ENCODE measurements around the gene NPIPA3.
"Not testable (repeated sequence)": the region's sequence is repeated elsewhere in the genome, so short reads cannot be mapped to it uniquely, and the experiment has no call there.

Gene NPIPA3

DNA sequence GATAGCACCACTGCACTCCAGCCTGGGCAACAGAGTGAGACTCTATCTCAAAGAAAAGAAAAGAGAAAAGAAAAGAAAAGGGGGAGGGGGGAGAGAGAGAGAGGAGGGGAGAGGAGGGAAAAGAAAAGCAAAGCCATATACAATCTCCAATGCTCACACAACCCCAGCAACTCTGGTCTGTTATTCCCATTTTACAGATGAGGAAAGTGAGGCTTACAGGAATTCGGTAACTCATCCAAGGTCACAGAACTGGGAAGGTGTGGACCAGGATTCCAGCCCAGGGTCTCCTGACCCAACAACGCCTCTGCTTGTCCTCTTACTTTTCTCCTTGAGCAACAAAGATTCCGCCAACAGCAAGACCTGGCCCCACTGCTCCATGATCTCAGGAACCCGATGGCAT lies 22.1 kb upstream of the NPIPA3 start:
- H3K4me1 ChIP-seq (ENCODE audit: control insufficient read depth, insufficient read depth, low read length): no peaks in the 10 kb centered on the region
- H3K9me3 ChIP-seq (replicated peaks; ENCODE audit: low read length): no peaks in the 10 kb centered on the region
- H3K4me3 ChIP-seq (ENCODE audit: low read length): no peak overlapping the region
- no peak overlapping the region for H3K4me2 ChIP-seq (ENCODE audit: low read length)
- no peak overlapping the region for H3K9ac ChIP-seq (ENCODE audit: low read depth, low read length)
- peaks cover 2% of the 10 kb centered on the region for H3K27me3 ChIP-seq (ENCODE audit: control insufficient read depth, insufficient read depth, low read length)
- no peaks in the 10 kb centered on the region for H3K36me3 ChIP-seq (ENCODE audit: insufficient read depth, low read length)

DNA sequence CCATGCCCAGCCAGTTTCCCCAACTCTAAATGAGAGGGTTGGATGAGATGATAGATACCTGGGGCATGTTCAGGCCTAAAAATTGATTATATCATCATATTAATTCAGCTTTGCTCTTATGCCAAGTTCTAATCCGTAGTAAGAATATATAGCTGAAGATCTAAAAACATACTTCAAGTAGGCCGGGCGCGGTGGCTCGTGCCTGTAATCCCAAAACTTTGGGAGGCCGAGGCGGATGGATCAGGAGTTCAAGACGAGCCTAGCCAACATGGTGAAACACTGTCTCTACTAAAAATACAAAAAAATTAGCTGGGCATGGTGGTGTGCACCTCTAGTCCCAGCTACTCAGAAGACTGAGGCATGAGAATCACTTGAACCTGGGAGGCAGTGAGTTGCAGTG lies 21.1 kb upstream of the NPIPA3 start:
- no peak overlapping the region for H3K4me3 ChIP-seq (ENCODE audit: low read length)
- no peak overlapping the region for H3K9ac ChIP-seq (ENCODE audit: low read depth, low read length)
- H3K36me3 ChIP-seq (ENCODE audit: insufficient read depth, low read length): no peaks in the 10 kb centered on the region
- no peaks in the 10 kb centered on the region for H3K9me3 ChIP-seq (replicated peaks; ENCODE audit: low read length)
- H3K4me2 ChIP-seq (ENCODE audit: low read length): no peak overlapping the region
- H3K4me1 ChIP-seq (ENCODE audit: control insufficient read depth, insufficient read depth, low read length): no peaks in the 10 kb centered on the region
- H3K27me3 ChIP-seq (ENCODE audit: control insufficient read depth, insufficient read depth, low read length): peaks cover 2% of the 10 kb centered on the region

- H3K9me3 ChIP-seq (replicated peaks; ENCODE audit: low read length); H3K27me3 ChIP-seq (ENCODE audit: control insufficient read depth, insufficient read depth, low read length); H3K4me1 ChIP-seq (ENCODE audit: control insufficient read depth, insufficient read depth, low read length); H3K9ac ChIP-seq (ENCODE audit: low read depth, low read length); H3K36me3 ChIP-seq (ENCODE audit: insufficient read depth, low read length); H3K4me2 ChIP-seq (ENCODE audit: low read length); H3K4me3 ChIP-seq (ENCODE audit: low read length): not testable (repeated sequence)
These were observed 17.1 kb upstream of the NPIPA3 start for GRCh38 chr16:14685870-14686793.

DNA sequence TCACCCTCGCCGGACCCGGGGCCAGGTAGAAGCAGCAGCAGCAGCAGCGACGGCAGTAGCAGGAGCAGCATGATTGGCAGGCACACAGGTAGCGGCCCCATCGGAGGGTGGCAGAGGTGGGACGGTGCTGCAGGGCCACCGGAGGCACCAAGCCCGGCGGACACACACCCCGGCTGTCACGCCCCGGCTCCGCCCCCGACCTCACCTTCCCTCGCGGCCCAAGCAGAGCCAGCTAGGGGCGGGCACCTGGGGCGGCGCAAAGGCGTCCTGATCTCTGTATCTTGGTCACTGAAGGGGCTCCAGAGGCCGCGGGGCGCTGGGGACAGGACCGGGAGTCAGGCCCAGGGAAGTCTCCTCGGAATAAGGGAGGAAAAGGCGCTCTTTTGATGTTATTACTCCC lies 9.1 kb upstream of the NPIPA3 start, which contains the start of gene PLA2G10:
Gene PLA2G10 (minus strand): TSS at position 180 of the 400 bp plus-strand sequence. CDS start 79 bp downstream, at position 101.
- not testable (repeated sequence) for H3K36me3 ChIP-seq (ENCODE audit: insufficient read depth, low read length); H3K27me3 ChIP-seq (ENCODE audit: control insufficient read depth, insufficient read depth, low read length); H3K4me1 ChIP-seq (ENCODE audit: control insufficient read depth, insufficient read depth, low read length); H3K4me2 ChIP-seq (ENCODE audit: low read length); H3K9ac ChIP-seq (ENCODE audit: low read depth, low read length); H3K9me3 ChIP-seq (replicated peaks; ENCODE audit: low read length); H3K4me3 ChIP-seq (ENCODE audit: low read length)

DNA sequence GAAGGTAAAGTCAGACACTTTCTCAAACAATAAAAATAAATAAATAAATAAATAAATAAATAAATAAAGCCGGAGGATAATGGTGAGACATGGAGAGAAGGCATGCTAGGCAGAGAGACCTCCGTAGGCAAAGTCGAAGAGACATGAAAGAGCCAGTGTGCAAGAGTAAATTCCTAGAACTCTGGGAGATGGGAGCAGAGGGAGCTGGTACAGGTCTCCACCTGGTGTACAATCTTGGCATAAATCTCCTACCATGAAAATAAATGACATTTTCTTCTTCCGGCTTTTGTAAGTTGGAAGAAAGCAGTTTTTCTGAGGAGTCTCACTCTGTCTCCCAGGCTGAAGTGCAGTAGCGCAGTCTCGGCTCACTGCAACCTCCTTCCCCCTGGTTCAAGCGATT lies 1.4 kb upstream of the NPIPA3 start:
- H3K9ac ChIP-seq (ENCODE audit: low read depth, low read length); H3K4me3 ChIP-seq (ENCODE audit: low read length); H3K36me3 ChIP-seq (ENCODE audit: insufficient read depth, low read length); H3K9me3 ChIP-seq (replicated peaks; ENCODE audit: low read length); H3K27me3 ChIP-seq (ENCODE audit: control insufficient read depth, insufficient read depth, low read length); H3K4me2 ChIP-seq (ENCODE audit: low read length); H3K4me1 ChIP-seq (ENCODE audit: control insufficient read depth, insufficient read depth, low read length): not testable (repeated sequence)

DNA sequence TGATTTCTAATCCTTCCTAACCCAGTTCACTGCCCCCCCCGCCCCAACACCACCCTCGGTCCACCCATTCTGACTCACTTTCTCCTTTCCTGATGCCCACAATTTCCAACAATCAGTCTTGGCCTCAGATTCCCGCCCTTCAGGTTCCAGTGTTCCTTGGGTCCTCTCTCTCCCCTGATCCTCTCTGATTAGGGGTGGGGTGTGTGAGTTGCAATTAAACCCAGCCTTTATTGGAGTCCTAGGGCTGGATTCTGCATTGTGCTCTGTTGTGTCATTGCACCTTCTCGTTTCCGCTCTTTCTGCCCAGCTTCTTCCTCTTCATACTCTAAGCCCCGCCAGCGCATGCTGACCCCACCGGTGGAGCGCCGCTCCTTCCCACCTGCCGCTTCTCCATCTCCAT lies 539 bp upstream of the NPIPA3 start:
- H3K9me3 ChIP-seq (replicated peaks; ENCODE audit: low read length); H3K27me3 ChIP-seq (ENCODE audit: control insufficient read depth, insufficient read depth, low read length); H3K9ac ChIP-seq (ENCODE audit: low read depth, low read length); H3K36me3 ChIP-seq (ENCODE audit: insufficient read depth, low read length); H3K4me3 ChIP-seq (ENCODE audit: low read length); H3K4me1 ChIP-seq (ENCODE audit: control insufficient read depth, insufficient read depth, low read length); H3K4me2 ChIP-seq (ENCODE audit: low read length): not testable (repeated sequence)

DNA sequence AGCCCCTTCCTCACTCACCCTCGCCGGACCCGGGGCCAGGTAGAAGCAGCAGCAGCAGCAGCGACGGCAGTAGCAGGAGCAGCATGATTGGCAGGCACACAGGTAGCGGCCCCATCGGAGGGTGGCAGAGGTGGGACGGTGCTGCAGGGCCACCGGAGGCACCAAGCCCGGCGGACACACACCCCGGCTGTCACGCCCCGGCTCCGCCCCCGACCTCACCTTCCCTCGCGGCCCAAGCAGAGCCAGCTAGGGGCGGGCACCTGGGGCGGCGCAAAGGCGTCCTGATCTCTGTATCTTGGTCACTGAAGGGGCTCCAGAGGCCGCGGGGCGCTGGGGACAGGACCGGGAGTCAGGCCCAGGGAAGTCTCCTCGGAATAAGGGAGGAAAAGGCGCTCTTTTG lies 30.0 kb downstream of the NPIPA3 start:
- not testable (repeated sequence) for H3K9ac ChIP-seq (ENCODE audit: low read depth, low read length); H3K36me3 ChIP-seq (ENCODE audit: insufficient read depth, low read length); H3K9me3 ChIP-seq (replicated peaks; ENCODE audit: low read length); H3K4me3 ChIP-seq (ENCODE audit: low read length); H3K4me1 ChIP-seq (ENCODE audit: control insufficient read depth, insufficient read depth, low read length); H3K4me2 ChIP-seq (ENCODE audit: low read length); H3K27me3 ChIP-seq (ENCODE audit: control insufficient read depth, insufficient read depth, low read length)

DNA sequence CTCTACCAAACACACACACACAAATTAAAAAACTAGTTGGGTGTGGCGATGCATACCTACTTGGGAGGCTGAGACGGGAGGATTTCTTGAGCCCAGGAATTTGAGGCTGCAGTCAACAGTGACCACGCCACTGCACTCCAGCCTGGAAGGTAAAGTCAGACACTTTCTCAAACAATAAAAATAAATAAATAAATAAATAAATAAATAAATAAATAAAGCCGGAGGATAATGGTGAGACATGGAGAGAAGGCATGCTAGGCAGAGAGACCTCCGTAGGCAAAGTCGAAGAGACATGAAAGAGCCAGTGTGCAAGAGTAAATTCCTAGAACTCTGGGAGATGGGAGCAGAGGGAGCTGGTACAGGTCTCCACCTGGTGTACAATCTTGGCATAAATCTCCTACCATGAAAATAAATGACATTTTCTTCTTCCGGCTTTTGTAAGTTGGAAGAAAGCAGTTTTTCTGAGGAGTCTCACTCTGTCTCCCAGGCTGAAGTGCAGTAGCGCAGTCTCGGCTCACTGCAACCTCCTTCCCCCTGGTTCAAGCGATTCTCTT lies 37.7 kb downstream of the NPIPA3 start:
- not testable (repeated sequence) for H3K9ac ChIP-seq (ENCODE audit: low read depth, low read length); H3K27me3 ChIP-seq (ENCODE audit: control insufficient read depth, insufficient read depth, low read length); H3K9me3 ChIP-seq (replicated peaks; ENCODE audit: low read length); H3K4me3 ChIP-seq (ENCODE audit: low read length); H3K4me1 ChIP-seq (ENCODE audit: control insufficient read depth, insufficient read depth, low read length); H3K4me2 ChIP-seq (ENCODE audit: low read length); H3K36me3 ChIP-seq (ENCODE audit: insufficient read depth, low read length)

DNA sequence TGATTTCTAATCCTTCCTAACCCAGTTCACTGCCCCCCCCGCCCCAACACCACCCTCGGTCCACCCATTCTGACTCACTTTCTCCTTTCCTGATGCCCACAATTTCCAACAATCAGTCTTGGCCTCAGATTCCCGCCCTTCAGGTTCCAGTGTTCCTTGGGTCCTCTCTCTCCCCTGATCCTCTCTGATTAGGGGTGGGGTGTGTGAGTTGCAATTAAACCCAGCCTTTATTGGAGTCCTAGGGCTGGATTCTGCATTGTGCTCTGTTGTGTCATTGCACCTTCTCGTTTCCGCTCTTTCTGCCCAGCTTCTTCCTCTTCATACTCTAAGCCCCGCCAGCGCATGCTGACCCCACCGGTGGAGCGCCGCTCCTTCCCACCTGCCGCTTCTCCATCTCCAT lies 38.6 kb downstream of the NPIPA3 start:
- H3K4me2 ChIP-seq (ENCODE audit: low read length); H3K4me3 ChIP-seq (ENCODE audit: low read length); H3K9me3 ChIP-seq (replicated peaks; ENCODE audit: low read length); H3K27me3 ChIP-seq (ENCODE audit: control insufficient read depth, insufficient read depth, low read length); H3K9ac ChIP-seq (ENCODE audit: low read depth, low read length); H3K4me1 ChIP-seq (ENCODE audit: control insufficient read depth, insufficient read depth, low read length); H3K36me3 ChIP-seq (ENCODE audit: insufficient read depth, low read length): not testable (repeated sequence)

DNA sequence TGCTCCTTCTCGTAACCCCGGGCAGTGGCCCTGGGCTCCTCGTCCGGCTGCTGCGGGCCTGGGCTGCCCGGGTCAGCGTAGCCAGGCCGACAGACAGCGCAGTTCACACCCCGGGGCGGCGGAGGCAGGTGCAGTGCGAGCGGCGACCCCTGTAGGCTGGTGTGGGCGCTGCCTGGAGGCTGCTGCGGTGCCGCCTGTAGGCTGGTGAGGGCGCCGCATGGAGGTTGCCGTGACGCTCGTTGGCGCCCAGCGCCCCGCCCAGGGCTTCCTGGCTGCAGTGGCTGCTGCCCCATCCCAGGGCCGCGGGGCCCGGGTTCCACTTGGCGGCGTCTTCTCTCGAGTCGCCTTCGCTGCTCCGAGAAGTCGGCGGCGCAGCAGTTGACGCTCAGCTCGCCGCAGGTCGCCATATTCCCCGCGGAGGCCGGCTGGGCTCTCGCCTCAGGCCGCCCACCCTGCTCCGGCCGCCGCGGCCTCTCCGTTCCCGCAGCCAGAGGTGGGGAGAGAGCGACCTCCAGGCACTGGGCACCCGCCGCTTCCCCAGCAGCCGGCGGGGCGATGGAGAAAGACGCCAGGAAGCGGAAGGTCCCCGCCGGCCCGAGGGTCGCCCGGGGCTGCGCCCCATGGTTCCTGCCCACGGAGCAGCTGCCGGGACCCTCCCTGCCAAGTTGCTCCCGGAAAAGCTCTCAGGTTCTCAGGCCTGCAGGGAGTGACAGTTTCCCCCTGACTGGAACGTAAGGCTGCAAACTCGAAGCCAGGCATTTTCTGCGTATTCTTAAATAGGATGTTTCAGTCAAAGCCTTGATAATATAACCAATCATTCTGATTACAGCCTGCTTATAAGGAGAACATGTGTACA lies 39.3 kb downstream of the NPIPA3 start, which contains the start of gene NPIPA2:
Gene NPIPA2 (plus strand): TSS at position 261 of the 856 bp plus-strand sequence. CDS start 5,533 bp downstream, outside the sequence.
- not testable (repeated sequence) for H3K27me3 ChIP-seq (ENCODE audit: control insufficient read depth, insufficient read depth, low read length); H3K9ac ChIP-seq (ENCODE audit: low read depth, low read length); H3K4me1 ChIP-seq (ENCODE audit: control insufficient read depth, insufficient read depth, low read length); H3K9me3 ChIP-seq (replicated peaks; ENCODE audit: low read length); H3K4me2 ChIP-seq (ENCODE audit: low read length); H3K4me3 ChIP-seq (ENCODE audit: low read length); H3K36me3 ChIP-seq (ENCODE audit: insufficient read depth, low read length)

GRCh38 chr16:14773654-14774053 lies 70.4 kb downstream of the NPIPA3 start:
- H3K4me2 ChIP-seq (ENCODE audit: low read length); H3K27me3 ChIP-seq (ENCODE audit: control insufficient read depth, insufficient read depth, low read length); H3K9ac ChIP-seq (ENCODE audit: low read depth, low read length); H3K9me3 ChIP-seq (replicated peaks; ENCODE audit: low read length); H3K36me3 ChIP-seq (ENCODE audit: insufficient read depth, low read length); H3K4me3 ChIP-seq (ENCODE audit: low read length); H3K4me1 ChIP-seq (ENCODE audit: control insufficient read depth, insufficient read depth, low read length): not testable (repeated sequence)

All from skeletal muscle satellite cell (primary cell).